ACC112 (cell line): ENCODE measurements around the gene PFDN1.

ENCODE experiments used
- H2AFZ ChIP-seq: fragments of 200-600 bp; sonication (generic); one replicate; pipeline ENCODE4 v1.6.0; 2017; ENCODE audit warnings: antibody characterized with exemption, low read length; ENCODE audit not compliant: unreplicated experiment
- H3K27ac ChIP-seq: fragments of 200-600 bp; sonication (generic); 2 replicates; pipeline ENCODE4 v1.5.1; 2014; ENCODE audit warnings: low read depth, mild to moderate bottlenecking, antibody characterized with exemption, low read length, moderate library complexity
- H3K27me3 ChIP-seq: fragments of 200-600 bp; sonication (generic); 2 replicates; pipeline ENCODE4 v1.6.1; 2014; ENCODE audit warnings: mild to moderate bottlenecking, antibody characterized with exemption, low read length, moderate library complexity, mixed read lengths; ENCODE audit not compliant: insufficient read depth
- H3K36me3 ChIP-seq: fragments of 200-600 bp; sonication (generic); 2 replicates; pipeline ENCODE4 v1.6.1; 2016; ENCODE audit warnings: mild to moderate bottlenecking, antibody characterized with exemption, low read length, moderate library complexity, mixed read lengths; ENCODE audit not compliant: insufficient read depth
- H3K4me1 ChIP-seq: fragments of 200-600 bp; sonication (generic); one replicate; pipeline ENCODE4 v1.6.1; 2016; ENCODE audit warnings: low read length, mixed read lengths; ENCODE audit not compliant: insufficient read depth, unreplicated experiment, control insufficient read depth
- H3K4me3 ChIP-seq: fragments of 200-600 bp; sonication (generic); 2 replicates; pipeline ENCODE4 v1.5.1; 2014; ENCODE audit warnings: mild to moderate bottlenecking, low read depth, low read length
- H3K79me2 ChIP-seq: fragments of 200-600 bp; sonication (generic); one replicate; pipeline ENCODE4 v1.6.0; 2016; ENCODE audit warnings: low read length; ENCODE audit not compliant: control insufficient read depth, unreplicated experiment, insufficient read depth

PFDN1 gene

GRCh38 chr5:140225396-140225795 is 77.5 kb downstream of the PFDN1 start:
- H3K27me3 ChIP-seq = no peaks in the 10 kb centered on the region
- H2AFZ ChIP-seq = no peak overlapping the region
- no peaks in the 10 kb centered on the region for H3K36me3 ChIP-seq
- H3K27ac ChIP-seq = no peak overlapping the region
- H3K4me1 ChIP-seq = peaks cover 34% of the 10 kb centered on the region
- no peak overlapping the region for H3K4me3 ChIP-seq
- peaks cover 6% of the 10 kb centered on the region for H3K79me2 ChIP-seq

GRCh38 chr5:140224658-140225057 is 78.2 kb downstream of the PFDN1 start:
- Histone ChIP-seq H3K36me3 (no peaks in the 10 kb centered on the region), H3K27ac (no peak overlapping the region), H3K27me3 (no peaks in the 10 kb centered on the region), H3K4me1 (peaks cover 41% of the 10 kb centered on the region), H3K4me3 (no peak overlapping the region), H3K79me2 (peaks cover 6% of the 10 kb centered on the region), H2AFZ (no peak overlapping the region)

DNA sequence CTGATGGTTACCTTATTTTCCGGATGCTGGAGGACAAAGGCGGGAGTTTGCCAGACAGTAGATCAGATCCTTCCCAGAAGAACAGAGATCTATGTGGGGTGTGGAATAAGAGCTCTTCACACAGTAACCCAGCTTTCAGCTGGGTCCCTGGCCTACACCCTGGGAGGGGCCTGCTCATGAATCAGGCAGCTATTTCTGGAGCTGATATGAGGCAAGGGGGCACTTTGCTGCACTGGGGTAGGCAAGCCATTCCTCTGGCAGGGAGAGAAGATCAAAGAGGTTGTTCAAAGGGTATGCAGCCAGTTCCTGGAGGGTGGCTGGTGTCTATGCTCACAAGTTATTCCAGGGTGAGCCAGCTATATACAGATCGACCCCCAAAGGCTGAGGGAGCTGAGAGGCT is 79.3 kb downstream of the PFDN1 start:
- Histone ChIP-seq H3K36me3 (no peaks in the 10 kb centered on the region), H3K4me1 (peaks cover 49% of the 10 kb centered on the region), H2AFZ (no peak overlapping the region), H3K4me3 (no peak overlapping the region), H3K27ac (no peak overlapping the region), H3K27me3 (no peaks in the 10 kb centered on the region), H3K79me2 (peaks cover 6% of the 10 kb centered on the region)

DNA sequence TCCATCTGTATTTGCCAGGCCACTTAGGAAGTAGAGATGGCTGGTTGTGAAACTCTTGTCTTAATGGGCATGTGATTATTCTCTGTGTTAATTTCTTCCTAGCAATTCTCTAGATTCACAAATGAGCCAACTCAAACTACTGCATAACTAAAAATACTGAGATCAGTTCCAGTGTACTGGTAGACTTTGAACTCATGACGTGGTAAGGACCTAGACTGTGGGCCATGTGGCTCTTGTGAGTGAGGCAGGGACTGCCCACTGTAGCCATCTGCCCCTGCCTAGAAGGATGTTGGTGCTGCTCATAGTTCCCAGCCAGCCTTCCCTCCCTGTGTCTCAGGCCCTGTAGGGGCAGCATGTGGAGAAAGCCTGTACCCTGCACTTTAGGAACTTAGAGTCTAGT is 80.5 kb downstream of the PFDN1 start:
- H3K27ac ChIP-seq = peak overlapping the region; percentile 73
- H3K79me2 ChIP-seq = peaks cover 6% of the 10 kb centered on the region
- peak overlapping the region; percentile 8; the same call in 1 of the 2 replicates for H3K4me3 ChIP-seq
- H3K27me3 ChIP-seq = no peaks in the 10 kb centered on the region
- no peak overlapping the region for H2AFZ ChIP-seq
- peaks cover 49% of the 10 kb centered on the region for H3K4me1 ChIP-seq
- no peaks in the 10 kb centered on the region for H3K36me3 ChIP-seq

- Histone ChIP-seq H3K27me3 (no peaks in the 10 kb centered on the region), H3K4me1 (peaks cover 49% of the 10 kb centered on the region), H3K36me3 (no peaks in the 10 kb centered on the region), H3K79me2 (peaks cover 6% of the 10 kb centered on the region), H3K4me3 (peak overlapping the region; percentile 18; the same call in 1 of the 2 replicates), H3K27ac (peak overlapping the region; percentile 73), H2AFZ (no peak overlapping the region)
These were observed 81.1 kb downstream of the PFDN1 start for GRCh38 chr5:140221697-140222223.

DNA sequence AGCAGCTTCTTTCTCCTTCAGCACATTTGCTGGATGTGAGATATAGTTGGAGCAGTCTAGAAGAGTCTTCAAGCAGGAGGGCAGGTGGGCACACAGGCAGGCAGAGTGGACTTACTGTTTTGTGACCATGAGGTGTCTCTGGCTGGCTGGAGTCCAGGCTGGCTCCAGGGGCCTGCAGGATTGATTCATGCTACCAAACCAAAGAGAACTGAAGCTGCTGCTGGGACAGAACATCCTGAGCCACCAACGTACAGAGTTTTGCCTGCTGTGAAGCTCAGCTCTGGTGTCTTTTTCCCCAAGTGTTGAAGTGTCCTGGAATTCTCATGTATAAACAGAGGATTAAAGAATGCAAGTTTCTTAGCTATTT is 82.2 kb downstream of the PFDN1 start:
- Histone ChIP-seq H3K36me3 (no peaks in the 10 kb centered on the region), H3K4me3 (peak overlapping the region; percentile 18; the same call in 1 of the 2 replicates), H2AFZ (no peak overlapping the region), H3K27ac (no peak overlapping the region), H3K27me3 (no peaks in the 10 kb centered on the region), H3K79me2 (peaks cover 6% of the 10 kb centered on the region), H3K4me1 (peaks cover 49% of the 10 kb centered on the region)

DNA sequence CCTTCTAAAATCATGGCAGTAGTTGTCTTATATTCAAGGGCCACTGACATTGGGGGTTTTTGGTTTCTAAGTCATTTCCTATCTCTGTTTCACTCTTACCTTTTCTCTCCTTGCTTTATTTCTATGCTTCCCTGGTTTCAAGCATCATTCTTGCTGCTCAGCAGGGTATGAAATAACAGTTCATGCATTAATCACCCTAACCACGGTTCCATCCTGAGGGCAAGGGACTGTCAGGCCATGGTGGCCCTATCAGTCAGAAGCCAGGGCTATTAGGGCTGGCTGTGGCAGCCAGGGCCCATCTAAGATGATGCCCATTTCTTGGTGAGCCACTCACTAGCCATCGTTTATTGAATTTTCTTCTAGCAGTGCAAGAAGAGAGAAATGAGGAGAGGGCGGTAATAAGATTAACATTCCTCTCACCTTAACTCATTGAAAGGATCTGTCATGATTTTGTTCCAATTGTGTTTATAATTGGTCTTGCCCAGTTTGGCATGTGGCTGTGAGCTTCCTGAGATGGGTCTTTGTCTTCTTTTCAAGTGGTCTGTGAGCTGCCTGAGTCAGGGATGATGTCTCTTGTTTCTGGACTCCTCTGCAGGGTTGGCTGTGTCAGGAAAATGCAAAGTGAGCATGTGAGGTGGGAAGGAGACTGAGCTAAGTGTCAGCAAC is 82.7 kb downstream of the PFDN1 start:
- Histone ChIP-seq H3K36me3 (no peaks in the 10 kb centered on the region), H3K4me3 (no peak overlapping the region), H3K4me1 (peaks cover 49% of the 10 kb centered on the region), H2AFZ (no peak overlapping the region), H3K79me2 (peaks cover 6% of the 10 kb centered on the region), H3K27ac (no peak overlapping the region), H3K27me3 (no peaks in the 10 kb centered on the region)

DNA sequence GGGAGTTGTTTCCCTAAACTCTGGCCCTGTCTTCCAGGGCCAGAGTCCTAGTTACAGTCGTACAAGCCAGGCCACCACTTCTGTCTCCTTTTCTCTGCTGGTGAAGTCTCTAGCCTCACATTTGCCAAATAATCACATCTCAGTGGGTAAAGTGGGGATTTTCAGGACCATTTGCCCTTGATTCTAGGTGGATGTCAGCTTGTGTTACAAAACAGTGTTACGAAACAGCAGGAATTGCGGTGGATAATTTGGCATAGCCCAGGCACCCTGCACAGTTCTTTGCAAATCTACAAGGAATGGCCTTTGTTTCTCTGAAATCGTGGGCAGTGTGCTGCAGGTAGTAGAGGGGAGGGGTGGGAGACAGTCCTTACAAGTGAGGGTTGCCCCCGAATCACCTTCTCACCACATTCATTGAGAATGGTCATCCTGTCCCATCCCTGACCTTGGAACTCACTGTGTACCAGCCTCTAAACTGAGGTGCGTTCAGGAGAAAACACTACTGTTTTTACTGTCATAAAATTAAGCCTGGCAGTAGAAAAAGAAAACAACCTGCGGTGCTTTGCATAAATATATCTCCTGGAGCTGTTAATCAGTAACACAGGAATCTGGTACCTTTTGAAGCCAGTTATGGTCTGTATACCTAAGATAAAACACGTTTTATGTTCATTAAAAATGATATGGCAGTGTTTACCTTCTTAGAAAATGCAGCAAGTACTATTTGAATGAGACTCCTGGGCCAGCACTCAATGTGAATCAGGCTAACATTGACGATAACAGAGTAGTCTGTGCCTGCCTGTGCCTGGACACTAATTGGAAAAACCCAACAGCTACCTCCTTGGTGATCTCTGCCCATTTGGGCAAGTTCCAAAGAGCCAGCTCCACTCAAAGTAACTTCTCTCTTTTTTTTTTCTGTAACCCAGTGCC is 83.6 kb downstream of the PFDN1 start:
- Histone ChIP-seq H2AFZ (no peak overlapping the region), H3K79me2 (peaks cover 6% of the 10 kb centered on the region), H3K36me3 (no peaks in the 10 kb centered on the region), H3K4me3 (no peak overlapping the region), H3K27me3 (no peaks in the 10 kb centered on the region), H3K4me1 (peaks cover 49% of the 10 kb centered on the region), H3K27ac (no peak overlapping the region)

DNA sequence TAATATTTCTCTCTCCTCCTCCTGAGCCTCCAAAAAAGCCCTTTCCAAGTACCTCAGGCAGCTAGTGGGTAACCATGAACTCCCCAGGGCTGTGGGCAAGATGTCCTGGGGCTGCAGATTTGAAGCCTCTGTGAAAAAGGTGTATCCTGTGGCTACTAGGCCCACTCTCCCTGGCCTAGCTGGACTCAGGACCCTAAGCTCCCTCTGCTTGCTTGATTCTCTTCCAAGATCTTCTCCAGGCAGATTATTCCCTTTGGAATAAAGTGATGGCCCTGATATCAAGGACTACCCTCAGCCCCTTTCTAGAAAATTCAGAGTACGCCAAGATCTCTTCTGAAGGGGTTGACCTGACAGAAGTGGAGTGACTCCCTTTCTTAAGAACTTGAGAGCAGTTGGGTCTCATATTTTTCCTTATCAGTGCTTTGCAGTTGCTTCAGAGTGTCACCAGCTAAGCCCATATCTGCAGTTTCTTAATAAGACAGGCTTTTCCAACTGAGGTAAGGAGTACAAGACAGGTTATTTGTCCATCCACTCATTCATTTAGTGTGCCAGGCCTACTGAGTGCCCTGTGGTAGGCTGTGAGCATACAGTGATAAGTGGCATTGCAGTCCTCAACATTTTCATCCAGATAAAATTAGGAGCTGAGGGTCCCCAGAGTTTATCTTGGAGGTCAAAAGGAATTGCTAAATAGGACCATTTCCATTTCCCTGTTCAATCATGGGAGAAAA is 85.4 kb downstream of the PFDN1 start:
- Histone ChIP-seq H2AFZ (no peak overlapping the region), H3K27ac (no peak overlapping the region), H3K27me3 (no peaks in the 10 kb centered on the region), H3K4me1 (peaks cover 34% of the 10 kb centered on the region), H3K79me2 (no peaks in the 10 kb centered on the region), H3K36me3 (no peaks in the 10 kb centered on the region), H3K4me3 (no peak overlapping the region)

GRCh38 chr5:140216478-140217074 is 86.3 kb downstream of the PFDN1 start:
- no peaks in the 10 kb centered on the region for H3K36me3 ChIP-seq
- no peaks in the 10 kb centered on the region for H3K27me3 ChIP-seq
- no peak overlapping the region for H2AFZ ChIP-seq
- peaks cover 26% of the 10 kb centered on the region for H3K4me1 ChIP-seq
- no peak overlapping the region for H3K27ac ChIP-seq
- H3K79me2 ChIP-seq = no peaks in the 10 kb centered on the region
- H3K4me3 ChIP-seq = no peak overlapping the region
